Fibroblast of lung (primary cell): ENCODE data around the gene PRAMEF4.
"Not testable (repeated sequence)": the region's sequence is repeated elsewhere in the genome, so short reads cannot be mapped to it uniquely, and the experiment has no call there.

ENCODE experiments used
- CTCF ChIP-seq, 2 donors: IDR thresholded peaks in 1 of 2; conservative IDR thresholded peaks in 1 of 2; 1 replicate in 1 of 2; 2 replicates in 1 of 2; pipeline ENCODE4 v1.5.1; 2011 to 2012; ENCODE audit warnings: low read length in 2 of 2, control low read depth in 1 of 2, inconsistent platforms in 1 of 2, low read depth in 1 of 2, mild to moderate bottlenecking in 1 of 2
- EZH2 ChIP-seq: IDR thresholded peaks from 2 replicates; pipeline ENCODE4 v1.5.1; 2012; ENCODE audit warnings: low read length, control low read depth, mild to moderate bottlenecking; ENCODE audit errors: missing control alignments

- TF ChIP-seq CTCF (conservative IDR thresholded peaks at IDR 0.05 in 1 of 2, IDR thresholded peaks at IDR 0.05 in 1 of 2; ENCODE audit: low read depth in 1 of 2, low read length in 2 of 2); EZH2: not testable (repeated sequence)
Observed at GRCh38 chr1:12848620-12849019, 37.4 kb downstream of the PRAMEF4 start, which contains the start of gene HNRNPCL1.
